HEK293T (cell line): ENCODE results near the gene PERCC1.

Source experiments
- NFRKB ChIP-seq: fragments of 450-650 bp; IDR thresholded peaks from 2 replicates; pipeline ENCODE4 v1.6.1; 2016; ENCODE audit warnings: mild to moderate bottlenecking, moderate library complexity
- TARDBP ChIP-seq: fragments of 450-650 bp; IDR thresholded peaks from 2 replicates; pipeline ENCODE4 v1.6.1; 2016
- ZNF384 ChIP-seq: fragments of 450-650 bp; IDR thresholded peaks from 2 replicates; pipeline ENCODE4 v1.6.1; 2016

- TF ChIP-seq TARDBP (no peak), NFRKB (no peak), ZNF384 (no peak)
Observed at GRCh38 chr16:1383556-1383955, 47.3 kb upstream of the PERCC1 start.
